HepG2 (cell line): ENCODE results near the gene SLC13A3. TPM values are rescaled to one million over a fixed set of nuclear protein-coding genes. Genes with fewer than 3 reads are reported as not detected.

Experiments
- ARHGAP35 ChIP-seq: sonication (generic); formaldehyde crosslinking; IDR thresholded peaks from 2 replicates; pipeline ENCODE4 v1.9.0; 2022; ENCODE audit warnings: mild to moderate bottlenecking, inconsistent platforms, moderate library complexity, missing genetic modification reagents, borderline replicate concordance
- CENPX ChIP-seq: sonication (generic); formaldehyde crosslinking; IDR thresholded peaks from 2 replicates; pipeline ENCODE4 v1.9.0; 2021; ENCODE audit warnings: mild to moderate bottlenecking, missing genetic modification reagents, moderate library complexity
- FIP1L1 ChIP-seq: fragments of 200-400 bp; formaldehyde crosslinking; IDR thresholded peaks from 2 replicates; pipeline ENCODE4 v1.6.1; 2018; ENCODE audit warnings: low read depth, mild to moderate bottlenecking, low read length, moderate library complexity, borderline replicate concordance; ENCODE audit not compliant: insufficient read depth
- HMGA1 ChIP-seq: sonication (generic); formaldehyde crosslinking; conservative IDR thresholded peaks from 2 replicates; pipeline ENCODE4 v1.4.0; 2020; ENCODE audit warnings: missing genetic modification reagents
- HOXA9 ChIP-seq: sonication (generic); formaldehyde crosslinking; IDR thresholded peaks from 2 replicates; pipeline ENCODE4 v1.8.1; 2022; ENCODE audit warnings: missing genetic modification reagents, mild to moderate bottlenecking, moderate library complexity, borderline replicate concordance
- ISX ChIP-seq: sonication (generic); formaldehyde crosslinking; conservative IDR thresholded peaks from 2 replicates; pipeline ENCODE4 v1.5.0; 2020; ENCODE audit warnings: missing genetic modification reagents
- MED1 ChIP-seq: sonication (generic); formaldehyde crosslinking; IDR thresholded peaks from 2 replicates; pipeline ENCODE4 v1.4.0; 2020; ENCODE audit warnings: missing genetic modification reagents
- PREB ChIP-seq: sonication (generic); formaldehyde crosslinking; IDR thresholded peaks from 2 replicates; pipeline ENCODE4 v1.4.0; 2020; ENCODE audit warnings: missing genetic modification reagents
- RCOR2 ChIP-seq: IDR thresholded peaks from 2 replicates; pipeline ENCODE4 v1.6.1; 2016; ENCODE audit warnings: missing biosample characterization, missing genetic modification reagents
- SALL1 ChIP-seq: sonication (generic); formaldehyde crosslinking; IDR thresholded peaks from 2 replicates; pipeline ENCODE4 v1.8.0; 2022; ENCODE audit warnings: mild to moderate bottlenecking, missing genetic modification reagents
- ZNF670 ChIP-seq: sonication (generic); formaldehyde crosslinking; IDR thresholded peaks from 2 replicates; pipeline ENCODE4 v1.8.0; 2022; ENCODE audit warnings: mild to moderate bottlenecking, missing genetic modification reagents, borderline replicate concordance
- ZNF703 ChIP-seq: sonication (generic); formaldehyde crosslinking; IDR thresholded peaks from 2 replicates; pipeline ENCODE4 v1.5.1; 2020; ENCODE audit warnings: missing genetic modification reagents, mild to moderate bottlenecking, moderate library complexity, borderline replicate concordance
- ZNF720 ChIP-seq: sonication (generic); formaldehyde crosslinking; IDR thresholded peaks from 2 replicates; pipeline ENCODE4 v1.4.0; 2020; ENCODE audit warnings: missing genetic modification reagents
- ZNF83 ChIP-seq: sonication (generic); formaldehyde crosslinking; IDR thresholded peaks from 2 replicates; pipeline ENCODE4 v1.4.0; 2020; ENCODE audit warnings: missing genetic modification reagents, mild to moderate bottlenecking, borderline replicate concordance
- ZNF879 ChIP-seq: sonication (generic); formaldehyde crosslinking; IDR thresholded peaks from 2 replicates; pipeline ENCODE4 v1.8.1; 2023; ENCODE audit warnings: missing genetic modification reagents
- ZSCAN21 ChIP-seq: sonication (generic); formaldehyde crosslinking; IDR thresholded peaks from 2 replicates; pipeline ENCODE4 v1.8.0; 2022; ENCODE audit warnings: mild to moderate bottlenecking, missing genetic modification reagents, moderate library complexity, borderline replicate concordance
- polyA plus RNA-seq, 8 experiments: library from polyadenylated mRNA; depleted of rRNA in 3 of 8; stranded (reverse) in 7 of 8; unstranded in 1 of 8; fragments of >200 nt; fragmentation: Illumina TruSeq in 4 of 8; extraction: Trizol in 4 of 8; gene quantifications; 2 replicates each; pipeline versions ENCODE4 v1.2.1 to v1.2.3, GENCODE V29; 2011 to 2016; ENCODE audit warnings: low read depth in 4 of 8, missing spikeins in 1 of 8, mixed read lengths in 1 of 8; ENCODE audit not compliant: insufficient read depth in 1 of 8
- total RNA-seq, 5 experiments: library from RNA; depleted of rRNA; stranded (reverse); fragments of >200 nt; fragmentation: Illumina TruSeq; extraction: Trizol; gene quantifications; 2 replicates each; pipeline ENCODE4 v1.2.3, GENCODE V29; 2016; ENCODE audit warnings: low read depth in 1 of 5
- TF ChIP-seq, protein P1 (sequence below): IDR thresholded peaks from 2 replicates; pipeline ENCODE4 v1.6.1; 2016; ENCODE audit warnings: low read depth
- TF ChIP-seq, protein P2 (sequence below): sonication (generic); formaldehyde crosslinking; IDR thresholded peaks from 2 replicates; pipeline ENCODE4 v1.4.0; 2020; ENCODE audit warnings: missing genetic modification reagents
- TF ChIP-seq, protein P3 (sequence below): sonication (generic); formaldehyde crosslinking; IDR thresholded peaks from 2 replicates; pipeline ENCODE4 v1.4.0; 2020; ENCODE audit warnings: missing genetic modification reagents

The SLC13A3 gene
- total and polyA plus RNA-seq, 2 of the 13 experiments (the other 11 are each of a cell fraction or from before 2014, with no cell fraction given), result 66.5 to 76.0 TPM

GRCh38 chr20:46688151-46689081 lies 37.2 kb upstream of the SLC13A3 start (continued):
- TF ChIP-seq, protein P1, sequence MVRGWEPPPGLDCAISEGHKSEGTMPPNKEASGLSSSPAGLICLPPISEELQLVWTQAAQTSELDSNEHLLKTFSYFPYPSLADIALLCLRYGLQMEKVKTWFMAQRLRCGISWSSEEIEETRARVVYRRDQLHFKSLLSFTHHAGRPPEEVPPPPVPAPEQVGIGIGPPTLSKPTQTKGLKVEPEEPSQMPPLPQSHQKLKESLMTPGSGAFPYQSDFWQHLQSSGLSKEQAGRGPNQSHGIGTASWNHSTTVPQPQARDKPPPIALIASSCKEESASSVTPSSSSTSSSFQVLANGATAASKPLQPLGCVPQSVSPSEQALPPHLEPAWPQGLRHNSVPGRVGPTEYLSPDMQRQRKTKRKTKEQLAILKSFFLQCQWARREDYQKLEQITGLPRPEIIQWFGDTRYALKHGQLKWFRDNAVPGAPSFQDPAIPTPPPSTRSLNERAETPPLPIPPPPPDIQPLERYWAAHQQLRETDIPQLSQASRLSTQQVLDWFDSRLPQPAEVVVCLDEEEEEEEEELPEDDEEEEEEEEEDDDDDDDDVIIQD (CRISPR knock-in tag), result peak; percentile 8; the same call in 1 of the 2 replicates
- TF ChIP-seq RCOR2 (CRISPR knock-in tag) (peak; percentile 97), CENPX (CRISPR knock-in tag) (no peak), HOXA9 (CRISPR knock-in tag) (no peak; the same call in 1 of the 2 replicates), ZNF879 (CRISPR knock-in tag) (no peak), MED1 (CRISPR knock-in tag) (no peak; the same call in 1 of the 2 replicates), ZSCAN21 (CRISPR knock-in tag) (no peak), PREB (CRISPR knock-in tag) (no peak), ISX (CRISPR knock-in tag) (no peak), ZNF720 (CRISPR knock-in tag) (no peak), FIP1L1 (no peak), HMGA1 (CRISPR knock-in tag) (no peak), ZNF83 (no peak), ARHGAP35 (CRISPR knock-in tag) (no peak), SALL1 (no peak), ZNF703 (no peak), ZNF670 (CRISPR knock-in tag) (no peak)
- TF ChIP-seq, protein P2, sequence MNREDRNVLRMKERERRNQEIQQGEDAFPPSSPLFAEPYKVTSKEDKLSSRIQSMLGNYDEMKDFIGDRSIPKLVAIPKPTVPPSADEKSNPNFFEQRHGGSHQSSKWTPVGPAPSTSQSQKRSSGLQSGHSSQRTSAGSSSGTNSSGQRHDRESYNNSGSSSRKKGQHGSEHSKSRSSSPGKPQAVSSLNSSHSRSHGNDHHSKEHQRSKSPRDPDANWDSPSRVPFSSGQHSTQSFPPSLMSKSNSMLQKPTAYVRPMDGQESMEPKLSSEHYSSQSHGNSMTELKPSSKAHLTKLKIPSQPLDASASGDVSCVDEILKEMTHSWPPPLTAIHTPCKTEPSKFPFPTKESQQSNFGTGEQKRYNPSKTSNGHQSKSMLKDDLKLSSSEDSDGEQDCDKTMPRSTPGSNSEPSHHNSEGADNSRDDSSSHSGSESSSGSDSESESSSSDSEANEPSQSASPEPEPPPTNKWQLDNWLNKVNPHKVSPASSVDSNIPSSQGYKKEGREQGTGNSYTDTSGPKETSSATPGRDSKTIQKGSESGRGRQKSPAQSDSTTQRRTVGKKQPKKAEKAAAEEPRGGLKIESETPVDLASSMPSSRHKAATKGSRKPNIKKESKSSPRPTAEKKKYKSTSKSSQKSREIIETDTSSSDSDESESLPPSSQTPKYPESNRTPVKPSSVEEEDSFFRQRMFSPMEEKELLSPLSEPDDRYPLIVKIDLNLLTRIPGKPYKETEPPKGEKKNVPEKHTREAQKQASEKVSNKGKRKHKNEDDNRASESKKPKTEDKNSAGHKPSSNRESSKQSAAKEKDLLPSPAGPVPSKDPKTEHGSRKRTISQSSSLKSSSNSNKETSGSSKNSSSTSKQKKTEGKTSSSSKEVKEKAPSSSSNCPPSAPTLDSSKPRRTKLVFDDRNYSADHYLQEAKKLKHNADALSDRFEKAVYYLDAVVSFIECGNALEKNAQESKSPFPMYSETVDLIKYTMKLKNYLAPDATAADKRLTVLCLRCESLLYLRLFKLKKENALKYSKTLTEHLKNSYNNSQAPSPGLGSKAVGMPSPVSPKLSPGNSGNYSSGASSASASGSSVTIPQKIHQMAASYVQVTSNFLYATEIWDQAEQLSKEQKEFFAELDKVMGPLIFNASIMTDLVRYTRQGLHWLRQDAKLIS (CRISPR knock-in tag), result 0 out of 2 replicates have a peak, but pooled peaks have one; percentile 33
- TF ChIP-seq, protein P3, sequence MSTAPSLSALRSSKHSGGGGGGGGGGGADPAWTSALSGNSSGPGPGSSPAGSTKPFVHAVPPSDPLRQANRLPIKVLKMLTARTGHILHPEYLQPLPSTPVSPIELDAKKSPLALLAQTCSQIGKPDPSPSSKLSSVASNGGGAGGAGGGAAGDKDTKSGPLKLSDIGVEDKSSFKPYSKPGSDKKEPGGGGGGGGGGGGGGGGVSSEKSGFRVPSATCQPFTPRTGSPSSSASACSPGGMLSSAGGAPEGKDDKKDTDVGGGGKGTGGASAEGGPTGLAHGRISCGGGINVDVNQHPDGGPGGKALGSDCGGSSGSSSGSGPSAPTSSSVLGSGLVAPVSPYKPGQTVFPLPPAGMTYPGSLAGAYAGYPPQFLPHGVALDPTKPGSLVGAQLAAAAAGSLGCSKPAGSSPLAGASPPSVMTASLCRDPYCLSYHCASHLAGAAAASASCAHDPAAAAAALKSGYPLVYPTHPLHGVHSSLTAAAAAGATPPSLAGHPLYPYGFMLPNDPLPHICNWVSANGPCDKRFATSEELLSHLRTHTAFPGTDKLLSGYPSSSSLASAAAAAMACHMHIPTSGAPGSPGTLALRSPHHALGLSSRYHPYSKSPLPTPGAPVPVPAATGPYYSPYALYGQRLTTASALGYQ, result 0 out of 2 replicates have a peak, but pooled peaks have one; percentile 22
